Ovary (tissue), 3 donors: ENCODE data around the gene ADAMTS6.

ENCODE experiments used
- CTCF ChIP-seq, 3 donors: fragments of 450-650 bp in 2 of 3; fragments of 200-600 bp in 1 of 3; IDR thresholded peaks; one replicate each; pipeline versions ENCODE4 v1.5.1 to v1.8.0; 2016 to 2022; ENCODE audit warnings: antibody characterized with exemption in 3 of 3, mild to moderate bottlenecking in 1 of 3
- POLR2A ChIP-seq: fragments of 450-650 bp; IDR thresholded peaks from one replicate; pipeline ENCODE4 v1.6.1; 2017; ENCODE audit warnings: antibody characterized with exemption, mild to moderate bottlenecking, moderate library complexity
- donor health status: DM: no; HTN: no; CAD: no.

- TF ChIP-seq CTCF (IDR thresholded peaks at IDR 0.05) (no peak), POLR2A (no peak)
These were observed 235.0 kb downstream of the ADAMTS6 start for GRCh38 chr5:65246741-65247140.
